H9 (cell line): Measurements from ENCODE around the gene BTBD1. TPM values are rescaled to one million over a fixed set of nuclear protein-coding genes. Genes with fewer than 3 reads are reported as not detected.

ENCODE experiments used
- DNase-seq: peaks from one replicate; pipeline ENCODE4 v3.0.0-alpha.2; 2017
- H2AFZ ChIP-seq: one replicate; pipeline ENCODE4 v1.6.1; 2013; ENCODE audit warnings: mild to moderate bottlenecking, low read length, control low read depth, moderate library complexity
- H2AK5ac ChIP-seq: 2 replicates; pipeline ENCODE4 v1.6.1; 2013; ENCODE audit warnings: low read length, control low read depth, mixed read lengths; ENCODE audit not compliant: insufficient read length
- H2BK120ac ChIP-seq: one replicate; pipeline ENCODE4 v1.6.1; 2013; ENCODE audit warnings: low read depth, mild to moderate bottlenecking, low read length, control low read depth, inconsistent platforms; ENCODE audit not compliant: poor library complexity, severe bottlenecking
- H2BK12ac ChIP-seq: 2 replicates; pipeline ENCODE4 v1.6.1; 2013; ENCODE audit warnings: low read length, control low read depth, mixed read lengths, low read depth; ENCODE audit not compliant: insufficient read length
- H2BK15ac ChIP-seq: 2 replicates; pipeline ENCODE4 v1.6.1; 2013; ENCODE audit warnings: low read depth, low read length, control low read depth
- H2BK20ac ChIP-seq: one replicate; pipeline ENCODE4 v1.6.1; 2013; ENCODE audit warnings: low read depth, mild to moderate bottlenecking, low read length, control low read depth, inconsistent platforms; ENCODE audit not compliant: poor library complexity, severe bottlenecking
- H2BK5ac ChIP-seq: 2 replicates; pipeline ENCODE4 v1.6.1; 2013; ENCODE audit warnings: low read length, control low read depth, mixed read lengths; ENCODE audit not compliant: insufficient read length
- H3K14ac ChIP-seq: 2 replicates; pipeline ENCODE4 v1.6.1; 2013; ENCODE audit warnings: low read length, control low read depth; ENCODE audit not compliant: insufficient read depth
- H3K18ac ChIP-seq: 2 replicates; pipeline ENCODE4 v1.6.1; 2013; ENCODE audit warnings: low read depth, mild to moderate bottlenecking, mixed read lengths, low read length, control low read depth; ENCODE audit not compliant: insufficient read length
- H3K23ac ChIP-seq: 2 replicates; pipeline ENCODE4 v1.6.1; 2013; ENCODE audit warnings: low read length, control low read depth, mixed read lengths, low read depth; ENCODE audit not compliant: insufficient read length
- H3K23me2 ChIP-seq: 2 replicates; pipeline ENCODE4 v1.6.1; 2013; ENCODE audit warnings: low read depth, mild to moderate bottlenecking, mixed read lengths, low read length, control low read depth; ENCODE audit not compliant: insufficient read length, poor library complexity, severe bottlenecking
- H3K27ac ChIP-seq: 2 replicates; pipeline ENCODE4 v1.5.1; 2013; ENCODE audit warnings: low read length, control low read depth, mixed read lengths, low read depth; ENCODE audit not compliant: insufficient read length
- H3K27me3 ChIP-seq: 2 replicates; pipeline ENCODE4 v1.6.1; 2013; ENCODE audit warnings: low read length, control low read depth, inconsistent platforms; ENCODE audit not compliant: insufficient read depth
- H3K4ac ChIP-seq: 2 replicates; pipeline ENCODE4 v1.6.1; 2013; ENCODE audit warnings: low read depth, mild to moderate bottlenecking, control low read depth, inconsistent platforms, low read length, moderate library complexity
- H3K4me1 ChIP-seq: 2 replicates; pipeline ENCODE4 v1.6.1; 2013; ENCODE audit warnings: low read length, control low read depth, inconsistent platforms; ENCODE audit not compliant: insufficient read depth
- H3K4me2 ChIP-seq: 2 replicates; pipeline ENCODE4 v1.6.1; 2013; ENCODE audit warnings: low read length, control low read depth, mixed read lengths; ENCODE audit not compliant: insufficient read length, insufficient read depth
- H3K56ac ChIP-seq: 2 replicates; pipeline ENCODE4 v1.6.1; 2013; ENCODE audit warnings: low read depth, mild to moderate bottlenecking, mixed read lengths, low read length, control low read depth; ENCODE audit not compliant: insufficient read length
- H3K79me1 ChIP-seq: 2 replicates; pipeline ENCODE4 v1.6.1; 2013; ENCODE audit warnings: low read depth, mild to moderate bottlenecking, moderate library complexity, low read length, control low read depth, inconsistent platforms; ENCODE audit not compliant: insufficient read depth, poor library complexity, severe bottlenecking
- H3K79me2 ChIP-seq: 2 replicates; pipeline ENCODE4 v1.6.1; 2013; ENCODE audit warnings: low read length, control low read depth, inconsistent platforms; ENCODE audit not compliant: insufficient read depth
- H3K9ac ChIP-seq: 2 replicates; pipeline ENCODE4 v1.6.1; 2013; ENCODE audit warnings: low read length, control low read depth, mixed read lengths; ENCODE audit not compliant: insufficient read length; ENCODE audit errors: extremely low read depth
- H3K9me3 ChIP-seq: one replicate; pipeline ENCODE4 v1.6.1; 2013; ENCODE audit warnings: low read depth, low read length, inconsistent platforms; ENCODE audit not compliant: control insufficient read depth
- H3T11ph ChIP-seq: one replicate; pipeline ENCODE4 v1.6.1; 2013; ENCODE audit warnings: mild to moderate bottlenecking, low read length, control low read depth, inconsistent platforms
- H4K20me1 ChIP-seq: one replicate; pipeline ENCODE4 v1.6.1; 2013; ENCODE audit not compliant: control insufficient read depth, insufficient read length, insufficient read depth
- H4K5ac ChIP-seq: 2 replicates; pipeline ENCODE4 v1.6.1; 2013; ENCODE audit warnings: low read depth, mild to moderate bottlenecking, mixed read lengths, low read length, control low read depth; ENCODE audit not compliant: insufficient read length
- H4K8ac ChIP-seq: replicated peaks from 2 replicates; pipeline ENCODE4 v1.6.1; 2013; ENCODE audit warnings: low read length, control low read depth, mixed read lengths, low read depth; ENCODE audit not compliant: insufficient read length
- H4K91ac ChIP-seq: 2 replicates; pipeline ENCODE4 v1.6.1; 2013; ENCODE audit warnings: low read depth, mild to moderate bottlenecking, moderate library complexity, mixed read lengths, low read length, control low read depth; ENCODE audit not compliant: insufficient read length
- H3K27ac Mint-ChIP-seq, 3 experiments: 2 replicates in 2 of 3; 3 replicates in 1 of 3; pipeline ENCODE4 v1.8.0; 2020 to 2021; ENCODE audit warnings: mixed read lengths in 3 of 3, mild to moderate bottlenecking in 1 of 3, moderate library complexity in 1 of 3
- H3K27me3 Mint-ChIP-seq: 2 replicates; pipeline ENCODE4 v1.8.0; 2021; ENCODE audit warnings: low read depth, mild to moderate bottlenecking, moderate library complexity, mixed read lengths
- H3K36me3 Mint-ChIP-seq, 3 experiments: 2 replicates in 2 of 3; 3 replicates in 1 of 3; pipeline ENCODE4 v1.8.0; 2020 to 2021; ENCODE audit warnings: low read depth in 3 of 3, mixed read lengths in 3 of 3; ENCODE audit not compliant: insufficient read depth in 1 of 3
- H3K4me1 Mint-ChIP-seq, 2 experiments: 2 replicates each; pipeline ENCODE4 v1.8.0; 2020; ENCODE audit warnings: mixed read lengths in 2 of 2
- H3K4me3 Mint-ChIP-seq, 2 experiments: 2 replicates in 1 of 2; 3 replicates in 1 of 2; pipeline ENCODE4 v1.8.0; 2020 to 2021; ENCODE audit warnings: mild to moderate bottlenecking in 2 of 2, mixed read lengths in 2 of 2, moderate library complexity in 1 of 2
- H3K9me3 Mint-ChIP-seq, 2 experiments: 2 replicates in 1 of 2; 3 replicates in 1 of 2; pipeline ENCODE4 v1.8.0; 2020; ENCODE audit warnings: mild to moderate bottlenecking in 2 of 2, mixed read lengths in 2 of 2, moderate library complexity in 1 of 2
- WGBS: extraction: QIAGEN DNeasy Blood & Tissue Kit; methylation state at CpG from one replicate; pipeline ENCODE4 v1.1.7; 2013; ENCODE audit warnings: missing lambda C conversion rate, low lambda C conversion rate, mixed read lengths; ENCODE audit not compliant: insufficient read length; ENCODE audit errors: extremely low coverage; 5-methylcytosine and 5-hydroxymethylcytosine counted together
- total RNA-seq: library from RNA; stranded (reverse); gene quantifications from 2 replicates; pipeline ENCODE4 v1.2.1, GENCODE V29; 2021
- TF ChIP-seq, protein P1 (sequence below): fragments of 200-600 bp; sonication (generic); conservative IDR thresholded peaks from 3 replicates; pipeline ENCODE4 v1.8.0; 2021; ENCODE audit warnings: antibody characterized with exemption, mild to moderate bottlenecking

The BTBD1 gene
- total RNA-seq, 1 experiment from 2014 or later: 43.3 TPM

GRCh38 chr15:83057002-83057401, 10.1 kb downstream of the BTBD1 start:
- H3K27ac ChIP-seq: no peak overlapping the region
- peak overlapping the region; percentile 15 to 18; a peak in 2 of 5 replicates for H3K4me3 Mint-ChIP-seq
- H2BK15ac ChIP-seq: no peak overlapping the region
- no peak for DNase-seq
- no peak overlapping the region for H3K9ac ChIP-seq
- no peak overlapping the region for H2BK20ac ChIP-seq
- TF ChIP-seq, protein P1, sequence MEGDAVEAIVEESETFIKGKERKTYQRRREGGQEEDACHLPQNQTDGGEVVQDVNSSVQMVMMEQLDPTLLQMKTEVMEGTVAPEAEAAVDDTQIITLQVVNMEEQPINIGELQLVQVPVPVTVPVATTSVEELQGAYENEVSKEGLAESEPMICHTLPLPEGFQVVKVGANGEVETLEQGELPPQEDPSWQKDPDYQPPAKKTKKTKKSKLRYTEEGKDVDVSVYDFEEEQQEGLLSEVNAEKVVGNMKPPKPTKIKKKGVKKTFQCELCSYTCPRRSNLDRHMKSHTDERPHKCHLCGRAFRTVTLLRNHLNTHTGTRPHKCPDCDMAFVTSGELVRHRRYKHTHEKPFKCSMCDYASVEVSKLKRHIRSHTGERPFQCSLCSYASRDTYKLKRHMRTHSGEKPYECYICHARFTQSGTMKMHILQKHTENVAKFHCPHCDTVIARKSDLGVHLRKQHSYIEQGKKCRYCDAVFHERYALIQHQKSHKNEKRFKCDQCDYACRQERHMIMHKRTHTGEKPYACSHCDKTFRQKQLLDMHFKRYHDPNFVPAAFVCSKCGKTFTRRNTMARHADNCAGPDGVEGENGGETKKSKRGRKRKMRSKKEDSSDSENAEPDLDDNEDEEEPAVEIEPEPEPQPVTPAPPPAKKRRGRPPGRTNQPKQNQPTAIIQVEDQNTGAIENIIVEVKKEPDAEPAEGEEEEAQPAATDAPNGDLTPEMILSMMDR: no peak
- no peak overlapping the region for H2BK5ac ChIP-seq
- H3K79me2 ChIP-seq: peaks cover 16% of the 10 kb centered on the region; the same call in 1 of the 2 replicates
- no peak overlapping the region for H2BK120ac ChIP-seq
- H3T11ph ChIP-seq: no peak overlapping the region
- H3K4me1 ChIP-seq: 0 out of 2 replicates have a peak, but pooled peaks cover 5% of the 10 kb centered on the region
- H3K23ac ChIP-seq: no peak overlapping the region
- no peak overlapping the region for H3K14ac ChIP-seq
- no peaks in the 10 kb centered on the region for H3K23me2 ChIP-seq
- peaks cover 9% of the 10 kb centered on the region for H3K79me1 ChIP-seq
- H3K36me3 Mint-ChIP-seq: peaks cover 18 to 35% (median 27%) of the 10 kb centered on the region in 3 experiments; a peak in 6 of 7 replicates
- H3K27ac Mint-ChIP-seq: peak overlapping the region in 2 of 3 experiments; percentile 51 to 97; a peak in 4 of 7 replicates
- no peaks in the 10 kb centered on the region for H3K9me3 Mint-ChIP-seq
- no peak overlapping the region for H4K5ac ChIP-seq
- H3K4ac ChIP-seq: no peak overlapping the region
- no peak overlapping the region for H4K8ac ChIP-seq
- no peaks in the 10 kb centered on the region for H3K27me3 Mint-ChIP-seq
- no peaks in the 10 kb centered on the region for H4K20me1 ChIP-seq
- H3K56ac ChIP-seq: no peak overlapping the region
- H3K4me1 Mint-ChIP-seq: peaks cover 23 to 29% of the 10 kb centered on the region in 2 experiments
- H2AFZ ChIP-seq: no peak overlapping the region
- no CpG with 5 or more reads among the region's 1 CpG for WGBS
- no peak overlapping the region for H3K18ac ChIP-seq
- no peak overlapping the region for H4K91ac ChIP-seq
- no peak overlapping the region for H2BK12ac ChIP-seq
- H3K9me3 ChIP-seq: no peaks in the 10 kb centered on the region
- no peak overlapping the region for H2AK5ac ChIP-seq
- no peaks in the 10 kb centered on the region for H3K27me3 ChIP-seq
- H3K4me2 ChIP-seq: no peak overlapping the region
